GM12878 (cell line): Measurements from ENCODE around the gene C7orf33. TPM values are rescaled to one million over a fixed set of nuclear protein-coding genes. Genes with fewer than 3 reads are reported as not detected.

Experiments
- ATAC-seq: fragments of 200-7000 bp; cut with Tn5 transposase; 3 replicates; pipeline ENCODE4 v1.9.1; 2020; ENCODE audit warnings: mild to moderate bottlenecking, moderate library complexity
- BruUV-seq: library from RNA; stranded (reverse); fragments of 400-500 nt; replicated peaks from 2 replicates; lab custom pipeline; 2021; lab: Mats Ljungman, UMichigan
- CTCF ChIA-PET: fragments of 300-600 bp; sonication (Branson Sonifier 250); formaldehyde crosslinking; extraction: SDS; loops from one replicate; lab custom pipeline; 2021; ENCODE audit warnings: inconsistent platforms; lab: Yijun Ruan, JAX
- POLR2A ChIA-PET: fragments of 350-600 bp; formaldehyde crosslinking; extraction: SDS; loops from one replicate; lab custom pipeline; 2021; ENCODE audit warnings: inconsistent platforms; lab: Charles Lee
- RAD21 ChIA-PET: fragments of 300-600 bp; sonication (Branson Sonifier 250); formaldehyde crosslinking; loops from one replicate; lab custom pipeline; 2023; ENCODE audit warnings: antibody characterized with exemption; ENCODE audit not compliant: unreplicated experiment; lab: Charles Lee
- SMC1A ChIA-PET: fragments of 300-600 bp; sonication (Branson Sonifier 250); formaldehyde crosslinking; loops from one replicate; lab custom pipeline; 2023; ENCODE audit not compliant: unreplicated experiment, uncharacterized antibody; lab: Charles Lee
- DNase-seq: peaks from one replicate; pipeline ENCODE4 v3.0.0-alpha.2; 2011; ENCODE audit warnings: low read depth, low spot score
- FAIRE-seq: peaks from 3 replicates; lab custom pipeline; 2011; peaks lifted over from hg19 to GRCh38; lab: Jason Lieb, UNC
- H2AFZ ChIP-seq: 2 replicates; pipeline ENCODE4 v1.6.0; 2011; ENCODE audit warnings: low read depth, low read length, control low read depth; ENCODE audit not compliant: control insufficient read depth
- H3K27ac ChIP-seq: 2 replicates; pipeline ENCODE4 v1.5.1; 2011; ENCODE audit warnings: control low read depth; ENCODE audit not compliant: control insufficient read depth, insufficient read depth
- H3K27me3 ChIP-seq, 2 experiments: replicated peaks in 1 of 2; 2 replicates each; pipeline versions ENCODE4 v1.6.0 to v1.6.1; 2011; ENCODE audit warnings: low read length in 1 of 2; ENCODE audit not compliant: control insufficient read depth in 2 of 2, insufficient read depth in 2 of 2
- H3K36me3 ChIP-seq, 2 experiments: 2 replicates each; pipeline ENCODE4 v1.5.1; 2011; ENCODE audit warnings: low read length in 1 of 2; ENCODE audit not compliant: control insufficient read depth in 2 of 2, insufficient read depth in 2 of 2
- H3K4me1 ChIP-seq: 2 replicates; pipeline ENCODE4 v1.6.1; 2011; ENCODE audit warnings: mild to moderate bottlenecking, low read length, moderate library complexity, mixed read lengths; ENCODE audit not compliant: control insufficient read depth, insufficient read depth
- H3K4me2 ChIP-seq: 2 replicates; pipeline ENCODE4 v1.6.0; 2011; ENCODE audit warnings: control low read depth; ENCODE audit not compliant: control insufficient read depth, insufficient read depth
- H3K4me3 ChIP-seq: fragments of 200-600 bp; sonication (generic); 2 replicates; pipeline ENCODE4 v1.5.1; 2016
- H3K79me2 ChIP-seq: 2 replicates; pipeline ENCODE4 v1.6.0; 2011; ENCODE audit warnings: low read length; ENCODE audit not compliant: control insufficient read depth, insufficient read depth
- H3K9ac ChIP-seq: 2 replicates; pipeline ENCODE4 v1.8.0; 2011; ENCODE audit warnings: low read length, control low read depth, mixed read lengths; ENCODE audit not compliant: control insufficient read depth, insufficient read depth
- H3K9me3 ChIP-seq: replicated peaks from 3 replicates; pipeline ENCODE4 v1.5.1; 2011; ENCODE audit warnings: mild to moderate bottlenecking, low read length; ENCODE audit not compliant: control insufficient read depth, insufficient read depth
- H4K20me1 ChIP-seq: 2 replicates; pipeline ENCODE4 v1.6.0; 2011; ENCODE audit not compliant: control insufficient read depth, insufficient read depth
- CBFB ChIP-seq: IDR thresholded peaks from 2 replicates; pipeline ENCODE4 v1.6.1; 2016; ENCODE audit warnings: antibody characterized with exemption, low read depth
- E4F1 ChIP-seq: fragments of 450-650 bp; IDR thresholded peaks from 2 replicates; pipeline ENCODE4 v1.6.1; 2018; ENCODE audit warnings: borderline replicate concordance, mild to moderate bottlenecking; ENCODE audit not compliant: partially characterized antibody
- HCFC1 ChIP-seq: fragments of 150-350 bp; IDR thresholded peaks from 2 replicates; pipeline ENCODE4 v1.6.1; 2014; ENCODE audit warnings: low read length
- HDGF ChIP-seq: fragments of 450-650 bp; IDR thresholded peaks from 2 replicates; pipeline ENCODE4 v1.6.1; 2016; ENCODE audit warnings: antibody characterized with exemption
- JUND ChIP-seq: IDR thresholded peaks from 2 replicates; pipeline ENCODE4 v1.6.1; 2012; ENCODE audit warnings: low read depth, mild to moderate bottlenecking, low read length, improper control_type of control experiment, moderate library complexity
- MEF2B ChIP-seq: fragments of 450-650 bp; IDR thresholded peaks from 2 replicates; pipeline ENCODE4 v1.6.1; 2018; ENCODE audit warnings: mild to moderate bottlenecking, moderate library complexity; ENCODE audit not compliant: partially characterized antibody, poor library complexity, severe bottlenecking
- MTA2 ChIP-seq: fragments of 450-650 bp; IDR thresholded peaks from 2 replicates; pipeline ENCODE4 v1.6.1; 2016; ENCODE audit warnings: low read depth, mild to moderate bottlenecking, moderate library complexity
- MXI1 ChIP-seq: fragments of 150-350 bp; IDR thresholded peaks from 2 replicates; pipeline ENCODE4 v1.6.1; 2011; ENCODE audit warnings: low read depth, mild to moderate bottlenecking, inconsistent platforms, low read length, improper control_type of control experiment
- NFIC ChIP-seq: IDR thresholded peaks from 2 replicates; pipeline ENCODE4 v1.6.1; 2012; ENCODE audit warnings: low read depth, mild to moderate bottlenecking, inconsistent platforms, low read length, moderate library complexity
- NFYB ChIP-seq: IDR thresholded peaks from 2 replicates; pipeline ENCODE4 v1.6.1; 2011; ENCODE audit warnings: low read depth, mild to moderate bottlenecking, low read length, improper control_type of control experiment, moderate library complexity; ENCODE audit not compliant: insufficient read depth
- TCF7 ChIP-seq: IDR thresholded peaks from 2 replicates; pipeline ENCODE4 v1.6.1; 2014; ENCODE audit warnings: antibody characterized with exemption, borderline replicate concordance
- ZNF217 ChIP-seq: fragments of 450-650 bp; IDR thresholded peaks from 2 replicates; pipeline ENCODE4 v1.6.1; 2017; ENCODE audit warnings: antibody characterized with exemption, mild to moderate bottlenecking
- ZNF592 ChIP-seq: fragments of 450-650 bp; IDR thresholded peaks from 2 replicates; pipeline ENCODE4 v1.6.1; 2017; ENCODE audit warnings: mild to moderate bottlenecking, moderate library complexity
- WGBS: methylation state at CpG from one replicate; pipeline ENCODE4 v1.1.6; 2016; ENCODE audit warnings: low lambda C conversion rate; ENCODE audit not compliant: insufficient replicate concordance, insufficient coverage; ENCODE audit errors: missing lambda C conversion rate; 5-methylcytosine and 5-hydroxymethylcytosine counted together
- in situ Hi-C: fragments of 300-500 bp; cut with MboI; formaldehyde crosslinking; loops from 9 replicates; pipeline ENCODE4 v1.14.3; 2018; ENCODE audit warnings: mixed read lengths
- intact Hi-C: fragments of 100-400 bp; cut with micrococcal nuclease; formaldehyde crosslinking; loops from one replicate; pipeline ENCODE4 v1.14.2; 2022; ENCODE audit not compliant: unreplicated experiment
- polyA plus RNA-seq, 11 experiments: library from polyadenylated mRNA; depleted of rRNA in 4 of 11; unstranded in 6 of 11; stranded (reverse) in 5 of 11; fragments of >200 nt; fragmentation: Nextera tagmentation in 4 of 11; fragmentation: Illumina TruSeq in 1 of 11; extraction: Ambion mirVana in 4 of 11; extraction: Trizol in 1 of 11; gene quantifications; 1 replicate in 1 of 11; 2 replicates in 10 of 11; pipeline versions ENCODE4 v1.2.1 to v1.2.3, GENCODE V29; 2011 to 2016; ENCODE audit warnings: inconsistent platforms in 2 of 11, missing spikeins in 2 of 11, low read depth in 1 of 11
- total RNA-seq, 4 experiments: library from RNA; depleted of rRNA in 3 of 4; stranded (reverse); fragments of >200 nt in 3 of 4; fragmentation: Illumina TruSeq in 1 of 4; extraction: Trizol in 1 of 4; gene quantifications; 2 replicates each; pipeline versions ENCODE4 v1.2.1 to v1.2.3, GENCODE V29; 2013 to 2021

C7orf33 gene
- total and polyA plus RNA-seq, 10 of the 15 experiments (the other 5 are each of a cell fraction or from before 2014, with no cell fraction given), result not detected

GRCh38 chr7:148588168-148588567, 2.4 kb upstream of the C7orf33 start:
- Histone ChIP-seq H3K79me2 (no peaks in the 10 kb centered on the region), H3K4me3 (no peak overlapping the region), H3K9ac (no peak overlapping the region), H2AFZ (no peak overlapping the region), H3K9me3 (peaks cover 2% of the 10 kb centered on the region; the same call in 1 of the 3 replicates), H3K27ac (no peak overlapping the region), H3K4me2 (no peak overlapping the region)
- no peak for DNase-seq
- ATAC-seq, result no peak
- BruUV-seq, result no TSS peak
- CTCF ChIA-PET, result no interaction called here
- 28% methylated on average over 6 of the region's 6 CpGs for WGBS
- TF ChIP-seq NFIC, result no peak
- no peak for TF ChIP-seq HDGF
- TF ChIP-seq TCF7, result no peak
- no peak for TF ChIP-seq MEF2B
- TF ChIP-seq NFYB, result no peak
- no peak for TF ChIP-seq MXI1
- TF ChIP-seq HCFC1, result no peak
- no peak for TF ChIP-seq ZNF592
- no peak for TF ChIP-seq JUND
- no peak for TF ChIP-seq MTA2
- no peak for TF ChIP-seq E4F1
- no peak for TF ChIP-seq CBFB
- no peak for TF ChIP-seq ZNF217
- TF ChIP-seq, all 136 proteins: peak for 0
- intact Hi-C loops, result no loop called here
- Histone ChIP-seq H3K4me1 (peaks cover 9% of the 10 kb centered on the region), H3K36me3 (no peaks in the 10 kb centered on the region), H4K20me1 (no peaks in the 10 kb centered on the region), H3K27me3 (no peaks in the 10 kb centered on the region; a peak in 1 of 4 replicates)
- no peak for FAIRE-seq
- SMC1A ChIA-PET, result no interaction called here
- POLR2A ChIA-PET, result no interaction called here
- RAD21 ChIA-PET, result no interaction called here
- in situ Hi-C loops, result no loop called here
